GM12865 (cell line): ENCODE measurements around the gene CACNG7.

Experiments used
- DNase-seq: peaks from one replicate; pipeline ENCODE4 v3.0.0; 2010; ENCODE audit warnings: low read depth
- H3K4me3 ChIP-seq: 2 replicates; pipeline ENCODE4 v1.5.1; 2011; ENCODE audit warnings: mild to moderate bottlenecking, low read depth, low read length, control low read depth
- CTCF ChIP-seq: IDR thresholded peaks from 2 replicates; pipeline ENCODE4 v1.5.1; 2011; ENCODE audit warnings: low read length, control low read depth, low read depth, inconsistent platforms; ENCODE audit not compliant: insufficient read depth; ENCODE audit errors: missing control alignments

CACNG7 gene

DNA sequence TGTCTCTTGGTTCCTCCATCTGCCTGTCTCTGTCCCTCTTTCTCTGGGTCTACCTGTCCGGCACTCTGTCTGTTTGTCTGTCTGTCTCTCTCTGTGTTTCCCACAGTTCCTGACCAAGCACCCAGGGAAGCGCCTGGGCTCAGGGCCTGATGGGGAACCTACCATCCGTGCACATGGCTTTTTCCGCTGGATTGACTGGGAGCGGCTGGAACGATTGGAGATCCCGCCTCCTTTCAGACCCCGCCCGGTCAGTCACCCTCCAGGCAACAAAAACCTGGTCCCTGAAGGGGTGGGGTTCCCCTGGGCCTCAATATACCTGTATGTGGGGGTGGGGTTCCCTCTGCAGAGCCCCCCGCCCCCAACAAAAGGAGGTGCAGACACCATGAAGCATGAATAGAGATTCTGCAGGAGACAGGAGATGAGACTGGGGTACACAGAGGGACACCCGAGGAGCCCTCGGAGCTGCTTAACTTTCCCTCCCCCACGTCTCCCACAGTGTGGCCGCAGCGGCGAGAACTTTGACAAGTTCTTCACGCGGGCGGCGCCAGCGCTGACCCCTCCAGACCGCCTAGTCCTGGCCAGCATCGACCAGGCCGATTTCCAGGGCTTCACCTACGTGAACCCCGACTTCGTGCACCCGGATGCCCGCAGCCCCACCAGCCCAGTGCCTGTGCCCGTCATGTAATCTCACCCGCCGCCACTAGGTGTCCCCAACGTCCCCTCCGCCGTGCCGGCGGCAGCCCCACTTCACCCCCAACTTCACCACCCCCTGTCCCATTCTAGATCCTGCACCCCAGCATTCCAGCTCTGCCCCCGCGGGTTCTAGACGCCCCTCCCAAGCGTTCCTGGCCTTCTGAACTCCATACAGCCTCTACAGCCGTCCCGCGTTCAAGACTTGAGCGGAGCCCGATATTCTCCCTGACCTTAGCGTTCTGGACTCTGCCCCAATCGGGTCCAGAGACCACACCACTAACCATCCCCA, 2.6 kb upstream of the CACNG7 start:
- DNase-seq, result no peak
- TF ChIP-seq CTCF, result peak; percentile 51
- H3K4me3 ChIP-seq, result no peak overlapping the region

- no peak for TF ChIP-seq CTCF
- no peak for DNase-seq
- H3K4me3 ChIP-seq, result no peak overlapping the region
Observed at GRCh38 chr19:53907193-53907581, 1.9 kb upstream of the CACNG7 start.

DNA sequence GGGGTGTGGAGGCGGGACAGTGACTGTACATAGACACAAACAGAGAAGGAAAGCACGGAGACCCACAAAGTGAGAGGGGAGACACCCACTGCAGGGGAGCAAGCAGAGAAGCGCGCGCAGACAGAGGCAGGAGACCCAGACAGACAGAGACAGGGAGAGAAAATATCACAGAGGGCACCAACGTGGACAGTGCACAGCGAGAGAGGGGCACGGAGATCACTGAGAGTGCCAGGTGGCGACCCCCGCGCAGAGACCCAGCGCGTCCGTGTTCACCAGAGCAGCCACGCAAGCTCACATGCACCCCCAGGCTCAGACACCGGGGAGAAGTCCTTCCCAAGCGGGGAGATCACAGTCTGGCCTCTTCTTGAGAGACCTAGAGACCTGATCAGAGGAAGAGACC, 1.4 kb upstream of the CACNG7 start:
- no peak for TF ChIP-seq CTCF
- H3K4me3 ChIP-seq, result no peak overlapping the region
- no peak for DNase-seq

- no peak for DNase-seq
- no peak overlapping the region for H3K4me3 ChIP-seq
- TF ChIP-seq CTCF, result no peak
Observed at GRCh38 chr19:53908106-53908934, 758 bp upstream of the CACNG7 start.

GRCh38 chr19:53909471-53910169, 542 bp downstream of the CACNG7 start:
- no peak for TF ChIP-seq CTCF
- no peak overlapping the region for H3K4me3 ChIP-seq
- DNase-seq, result no peak

DNA sequence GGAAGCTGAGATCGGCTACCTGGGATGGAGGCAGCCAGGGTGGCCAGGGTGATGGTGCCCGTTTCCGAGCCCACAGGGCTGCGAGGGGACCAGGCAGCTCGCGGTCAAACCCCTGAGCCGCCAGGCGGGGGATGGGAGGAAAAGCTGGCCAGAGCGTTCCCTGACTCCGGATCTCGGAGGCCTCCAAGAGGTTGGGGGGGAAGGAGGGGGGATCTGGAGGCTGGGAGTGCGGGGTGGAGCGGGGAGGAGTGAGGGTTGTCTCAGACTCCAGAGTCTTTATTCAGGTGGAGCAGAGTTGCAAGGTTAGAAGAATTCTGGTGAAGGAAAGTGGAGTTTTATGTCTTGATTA, 1.1 kb downstream of the CACNG7 start:
- DNase-seq, result no peak
- no peak for TF ChIP-seq CTCF
- no peak overlapping the region for H3K4me3 ChIP-seq
